Measurements from ENCODE around the gene AKR7A2. TPM values are rescaled to one million over a fixed set of nuclear protein-coding genes. Genes with fewer than 3 reads are reported as not detected.

Gene AKR7A2
- total RNA-seq, 2 donors from 2014 or later = 31.8 to 41.7 TPM

DNA sequence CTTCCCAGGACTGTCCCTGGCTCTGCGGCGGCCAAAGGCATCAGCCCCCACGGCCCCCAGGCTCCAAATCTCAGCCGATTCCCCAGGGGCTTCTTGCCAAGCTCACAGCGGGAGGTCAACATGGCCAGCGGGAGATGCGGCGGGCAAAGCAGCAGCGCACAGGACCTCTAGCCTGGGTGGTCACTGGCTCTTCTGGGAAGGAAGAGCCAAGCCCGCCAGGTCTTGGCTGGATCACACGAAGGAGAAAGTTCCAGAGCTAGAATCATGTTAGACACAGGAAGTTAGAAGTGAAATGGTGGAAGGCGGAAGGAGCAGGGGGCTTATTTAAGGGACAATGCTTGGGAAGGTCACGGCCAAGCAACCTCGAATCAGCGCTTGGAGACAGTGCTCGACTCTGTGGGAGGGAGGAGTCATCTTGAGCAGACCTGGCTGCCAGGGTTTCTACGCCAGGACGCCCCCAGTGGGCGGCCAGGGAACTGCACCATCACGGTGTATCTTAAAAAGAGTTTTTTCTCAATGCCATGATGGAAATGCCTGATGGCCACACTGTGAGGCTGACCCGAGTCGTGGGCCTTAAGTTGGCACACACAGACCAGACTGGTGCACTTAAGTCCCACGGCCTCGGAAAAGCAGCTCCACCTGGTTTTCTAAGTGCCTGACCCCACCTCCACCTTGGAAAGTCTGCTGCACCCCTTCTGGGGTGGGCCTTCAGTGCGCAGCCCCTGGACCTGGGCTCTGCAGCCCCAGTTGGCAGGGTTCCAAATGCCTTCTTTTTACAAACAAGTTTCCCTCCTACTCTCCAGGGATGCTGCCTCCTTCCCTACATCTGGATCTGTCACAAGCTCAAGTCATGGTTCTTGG lies 29.5 kb upstream of the AKR7A2 start:
- Mint-ChIP-seq H3K4me1 (ENCODE audit: low read depth) (peaks cover 28% of the 10 kb centered on the region), H3K9me3 (no peaks in the 10 kb centered on the region), H3K27ac (peak overlapping the region; percentile 42), H3K4me3 (no peak overlapping the region), H3K27me3 (ENCODE audit: low read depth) (no peaks in the 10 kb centered on the region), H3K36me3 (ENCODE audit: insufficient read depth in 2 of 2) (peaks cover 2 to 3% of the 10 kb centered on the region in 2 donors)
- peak; percentile 40 to 58 for ATAC-seq (replicated peaks in 1 of 2)
- DNase-seq = peak; percentile 77 to 86

DNA sequence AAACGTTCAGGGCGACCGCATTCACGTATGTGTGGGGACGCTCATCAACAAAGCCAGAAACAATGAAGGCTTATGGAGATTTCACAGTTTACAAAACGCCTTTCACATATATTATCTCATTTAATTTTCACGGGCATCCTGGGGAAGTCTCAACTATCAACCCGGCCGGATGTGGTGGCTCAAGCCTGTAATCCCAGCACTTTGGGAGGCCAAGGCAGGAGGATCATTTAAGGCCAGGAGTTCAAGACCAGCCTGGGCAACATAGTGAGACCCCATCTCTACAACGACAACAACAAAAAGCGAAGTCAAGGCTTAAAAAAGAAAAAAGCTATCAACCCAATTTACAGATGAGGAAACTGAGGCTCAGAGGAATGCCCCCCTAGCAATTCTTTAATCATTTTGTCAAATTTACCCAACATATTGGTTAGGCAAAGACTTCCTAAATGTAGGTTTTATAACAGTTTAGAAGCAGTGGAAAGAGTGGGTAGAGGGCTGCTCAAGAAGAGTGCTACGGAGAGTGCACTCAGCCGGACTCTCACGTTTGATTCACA lies 28.5 kb upstream of the AKR7A2 start:
- Mint-ChIP-seq H3K4me1 (ENCODE audit: low read depth) (peaks cover 37% of the 10 kb centered on the region), H3K9me3 (no peaks in the 10 kb centered on the region), H3K27ac (peak overlapping the region; percentile 30), H3K4me3 (no peak overlapping the region), H3K27me3 (ENCODE audit: low read depth) (no peaks in the 10 kb centered on the region), H3K36me3 (ENCODE audit: insufficient read depth in 2 of 2) (peaks cover 2 to 3% of the 10 kb centered on the region in 2 donors)
- ATAC-seq (replicated peaks in 1 of 2) = no peak
- DNase-seq = no peak

DNA sequence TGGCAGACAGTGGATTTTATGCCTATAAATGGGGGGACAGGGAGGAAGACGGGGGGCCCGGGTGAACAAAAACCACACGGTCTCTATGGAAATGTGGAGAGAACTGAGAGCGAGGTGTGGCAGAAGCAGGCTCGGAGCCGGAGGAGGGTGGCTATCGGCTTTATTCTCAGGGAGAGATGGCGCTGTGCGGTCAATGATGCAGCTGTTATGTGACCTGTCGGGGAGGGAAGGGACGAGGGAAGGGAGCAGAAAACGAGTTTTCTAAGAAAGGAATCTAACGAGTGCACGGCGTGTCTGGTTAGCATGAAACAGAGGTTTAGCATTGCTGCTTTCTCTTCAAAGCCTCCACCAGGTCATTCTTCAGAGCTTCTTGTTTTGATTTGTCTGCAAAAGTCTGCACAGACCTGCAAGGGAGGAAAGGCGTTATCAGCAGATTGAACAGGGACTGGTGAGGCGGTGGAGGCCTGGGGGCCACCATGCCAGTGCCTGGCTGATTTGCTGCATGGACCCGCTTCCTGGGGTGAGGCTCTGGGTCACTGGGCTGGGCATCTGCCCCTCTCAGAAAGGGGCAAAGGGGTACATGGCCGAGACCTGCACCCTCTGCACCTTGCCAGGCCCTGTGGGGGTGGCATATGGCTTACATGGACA lies 27.4 kb upstream of the AKR7A2 start:
- no peak for ATAC-seq (replicated peaks in 1 of 2)
- Mint-ChIP-seq H3K4me3 (no peak overlapping the region), H3K9me3 (no peaks in the 10 kb centered on the region), H3K27me3 (ENCODE audit: low read depth) (no peaks in the 10 kb centered on the region), H3K4me1 (ENCODE audit: low read depth) (peaks cover 45% of the 10 kb centered on the region), H3K27ac (no peak overlapping the region), H3K36me3 (ENCODE audit: insufficient read depth in 2 of 2) (peaks cover 2 to 3% of the 10 kb centered on the region in 2 donors)
- no peak for DNase-seq

DNA sequence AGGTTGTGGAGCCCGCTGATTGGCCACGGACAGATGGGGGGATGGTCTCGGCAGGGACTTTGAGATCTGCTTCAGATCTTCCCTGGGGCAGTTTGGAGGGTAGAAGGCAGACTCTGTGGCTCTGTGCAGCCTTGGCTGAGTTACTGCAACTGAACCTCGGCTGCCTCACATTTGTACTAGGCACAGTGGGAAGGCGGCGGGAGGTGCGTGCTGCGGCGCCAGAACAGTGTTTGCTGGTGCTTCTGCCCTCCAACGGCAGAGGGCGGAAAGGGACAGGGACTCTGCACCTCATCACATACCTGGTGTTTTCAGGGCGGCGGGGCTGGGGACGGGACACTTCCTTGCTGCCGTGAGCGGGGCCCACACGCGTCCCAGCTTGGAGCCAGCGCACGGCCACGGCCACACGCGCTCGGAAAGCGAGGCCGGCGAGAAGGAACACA lies 26.4 kb upstream of the AKR7A2 start:
- Mint-ChIP-seq H3K4me1 (ENCODE audit: low read depth) (peaks cover 51% of the 10 kb centered on the region), H3K9me3 (no peaks in the 10 kb centered on the region), H3K36me3 (ENCODE audit: insufficient read depth in 2 of 2) (peaks cover 2 to 3% of the 10 kb centered on the region in 2 donors), H3K27ac (no peak overlapping the region), H3K4me3 (no peak overlapping the region), H3K27me3 (ENCODE audit: low read depth) (no peaks in the 10 kb centered on the region)
- no peak for DNase-seq
- ATAC-seq (replicated peaks in 1 of 2) = no peak

DNA sequence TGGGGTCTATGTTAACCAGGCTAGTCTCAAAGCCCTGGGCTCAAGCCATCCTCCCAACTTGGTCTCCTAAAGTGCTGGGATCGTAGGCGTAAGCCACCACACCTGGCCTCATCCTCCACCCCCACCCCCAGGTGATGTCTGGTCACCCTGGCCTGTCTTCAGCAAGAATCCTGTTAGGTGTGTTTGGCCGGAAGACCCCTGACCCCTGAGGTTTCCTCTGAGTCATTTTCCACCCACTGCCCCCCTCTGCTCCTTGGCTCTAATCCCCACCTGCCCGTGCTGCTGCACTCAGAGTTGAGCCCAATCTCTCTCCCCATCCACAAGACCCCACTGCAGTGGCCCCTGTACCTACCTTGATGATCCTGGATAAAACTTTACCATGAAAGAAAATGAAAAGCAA lies 25.3 kb upstream of the AKR7A2 start:
- Mint-ChIP-seq H3K36me3 (ENCODE audit: insufficient read depth in 2 of 2) (peaks cover 2 to 3% of the 10 kb centered on the region in 2 donors), H3K4me1 (ENCODE audit: low read depth) (peaks cover 51% of the 10 kb centered on the region), H3K9me3 (no peaks in the 10 kb centered on the region), H3K27me3 (ENCODE audit: low read depth) (no peaks in the 10 kb centered on the region), H3K27ac (peak overlapping the region; percentile 61), H3K4me3 (peak overlapping the region; percentile 44 to 53)
- DNase-seq (no peak), ATAC-seq (replicated peaks in 1 of 2) (no peak)

DNA sequence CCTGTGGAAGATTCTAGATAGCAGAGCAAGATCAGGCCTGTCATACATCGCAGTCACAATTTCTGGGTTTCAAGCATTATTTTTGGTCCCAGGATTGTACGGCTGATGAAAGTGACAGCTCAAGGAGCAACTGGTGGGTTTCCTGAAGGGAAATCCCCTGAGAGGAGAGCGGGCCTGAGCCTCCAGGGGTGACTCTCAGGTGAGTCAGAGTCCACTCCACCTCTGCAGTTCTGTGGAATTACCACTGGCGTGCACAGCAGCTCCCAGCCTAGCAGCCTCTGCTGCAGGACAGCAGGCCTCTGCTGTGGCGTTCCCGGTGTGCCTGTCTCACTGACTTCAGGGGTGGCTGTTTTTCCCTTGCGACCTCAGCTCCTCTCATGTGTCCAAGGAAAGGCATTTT lies 24.6 kb upstream of the AKR7A2 start:
- H3K36me3 Mint-ChIP-seq (ENCODE audit: insufficient read depth in 2 of 2) = peaks cover 2 to 3% of the 10 kb centered on the region in 2 donors
- DNase-seq (peak; percentile 65 to 80), ATAC-seq (replicated peaks in 1 of 2) (peak; percentile 94)
- peak overlapping the region; percentile 61 for H3K27ac Mint-ChIP-seq
- H3K4me1 Mint-ChIP-seq (ENCODE audit: low read depth) = peaks cover 46% of the 10 kb centered on the region
- no peaks in the 10 kb centered on the region for H3K27me3 Mint-ChIP-seq (ENCODE audit: low read depth)
- no peaks in the 10 kb centered on the region for H3K9me3 Mint-ChIP-seq
- H3K4me3 Mint-ChIP-seq = peak overlapping the region; percentile 25 to 44

DNA sequence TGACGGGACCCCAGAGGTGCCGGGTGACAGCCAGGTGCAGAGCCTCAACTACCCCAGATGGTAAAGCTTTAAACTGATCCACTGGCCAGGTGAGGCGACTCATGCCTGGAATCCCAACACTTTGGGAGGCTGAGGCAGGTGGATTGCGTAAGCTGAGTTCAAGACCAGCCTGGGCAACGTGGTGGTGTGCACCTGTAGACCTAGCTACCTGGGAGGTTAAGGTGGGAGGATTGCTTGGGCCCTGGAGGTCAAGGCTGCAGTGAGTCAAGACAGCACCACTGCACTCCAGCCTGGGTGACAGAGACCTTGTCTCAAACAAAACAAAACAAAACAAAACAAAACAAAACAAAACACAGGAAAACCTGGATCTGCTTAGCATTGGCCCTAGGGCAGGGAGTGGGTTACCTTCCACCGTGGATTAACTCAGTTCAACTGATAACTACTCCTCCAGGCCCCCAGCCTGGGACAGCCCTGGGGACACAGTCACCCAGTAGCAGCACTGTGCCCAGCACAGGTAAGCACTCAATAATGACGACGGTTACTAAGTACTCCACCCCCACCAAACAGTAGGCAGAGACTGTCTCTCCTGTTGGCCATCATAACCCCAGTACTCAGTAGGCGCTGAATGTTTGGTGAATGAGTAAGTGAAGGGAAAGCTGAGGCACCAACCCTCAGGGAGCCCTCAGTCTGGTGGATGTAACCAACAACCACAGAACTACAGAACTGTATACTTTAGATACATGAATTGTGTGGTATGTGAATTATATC lies 21.8 kb upstream of the AKR7A2 start:
- peaks cover 42% of the 10 kb centered on the region for H3K4me1 Mint-ChIP-seq (ENCODE audit: low read depth)
- no peaks in the 10 kb centered on the region for H3K27me3 Mint-ChIP-seq (ENCODE audit: low read depth)
- ATAC-seq (replicated peaks in 1 of 2) (peak; percentile 14 to 30), DNase-seq (peak in 1 of 2 donors; percentile 23)
- no peaks in the 10 kb centered on the region for H3K9me3 Mint-ChIP-seq
- no peak overlapping the region for H3K27ac Mint-ChIP-seq
- H3K4me3 Mint-ChIP-seq = no peak overlapping the region
- H3K36me3 Mint-ChIP-seq (ENCODE audit: insufficient read depth in 2 of 2) = no peaks in the 10 kb centered on the region

DNA sequence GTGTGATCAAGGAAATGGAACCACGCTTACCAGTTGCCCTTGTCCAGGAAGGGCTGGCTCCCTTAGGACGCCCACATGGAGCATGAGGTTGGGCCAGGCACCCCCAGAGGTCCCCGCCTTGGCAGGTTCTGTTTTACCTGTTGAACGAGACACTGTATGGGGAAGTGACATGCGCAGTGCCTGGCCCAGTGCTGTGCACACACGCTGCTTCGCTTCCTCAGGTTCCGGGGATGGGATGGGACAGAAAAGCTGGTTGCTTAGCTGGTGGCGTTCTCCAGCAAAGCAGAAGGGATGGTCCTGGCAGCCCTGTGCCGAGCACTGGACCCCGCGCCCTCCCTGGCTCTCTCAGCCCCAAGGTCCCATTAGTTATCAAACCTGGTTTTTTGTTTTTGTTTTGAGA lies 20.9 kb upstream of the AKR7A2 start:
- no peak for DNase-seq
- ATAC-seq (replicated peaks in 1 of 2) = no peak
- peaks cover 37% of the 10 kb centered on the region for H3K4me1 Mint-ChIP-seq (ENCODE audit: low read depth)
- H3K9me3 Mint-ChIP-seq = no peaks in the 10 kb centered on the region
- no peak overlapping the region for H3K27ac Mint-ChIP-seq
- H3K27me3 Mint-ChIP-seq (ENCODE audit: low read depth) = no peaks in the 10 kb centered on the region
- no peaks in the 10 kb centered on the region for H3K36me3 Mint-ChIP-seq (ENCODE audit: insufficient read depth in 2 of 2)
- no peak overlapping the region for H3K4me3 Mint-ChIP-seq

DNA sequence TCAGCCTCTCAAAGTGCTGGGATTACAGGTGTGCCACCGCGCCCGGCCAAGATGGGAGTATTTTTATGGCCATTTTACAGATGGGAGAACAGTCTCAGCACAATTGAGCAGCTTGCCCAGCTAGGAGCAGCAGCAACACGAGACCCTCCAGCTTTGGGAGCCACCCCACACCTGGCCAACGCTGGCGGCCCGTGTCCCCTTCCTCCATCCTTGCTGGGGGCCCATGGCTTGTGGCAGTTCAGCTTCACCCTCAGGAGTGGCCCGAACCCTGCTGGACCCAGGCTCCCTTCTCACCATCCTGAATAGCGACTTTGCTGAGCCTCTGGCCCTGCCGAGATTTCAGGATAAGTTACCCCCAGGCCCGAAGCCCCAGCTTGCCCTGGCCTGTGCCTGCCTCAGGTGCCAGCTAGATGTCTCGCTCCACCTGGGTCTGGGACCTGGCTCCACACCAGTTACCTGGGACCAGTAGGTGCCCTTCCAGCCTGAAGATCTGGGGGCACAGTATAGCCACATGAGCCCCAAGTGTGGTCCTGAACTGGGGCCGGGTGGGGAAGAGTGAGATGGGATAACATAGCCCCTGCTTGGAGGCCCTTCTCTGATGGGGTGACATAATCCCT lies 19.4 kb upstream of the AKR7A2 start:
- no peak for ATAC-seq (replicated peaks in 1 of 2)
- Mint-ChIP-seq H3K27ac (no peak overlapping the region), H3K4me1 (ENCODE audit: low read depth) (peaks cover 22% of the 10 kb centered on the region), H3K9me3 (no peaks in the 10 kb centered on the region), H3K4me3 (no peak overlapping the region), H3K27me3 (ENCODE audit: low read depth) (no peaks in the 10 kb centered on the region), H3K36me3 (ENCODE audit: insufficient read depth in 2 of 2) (no peaks in the 10 kb centered on the region)
- no peak for DNase-seq

DNA sequence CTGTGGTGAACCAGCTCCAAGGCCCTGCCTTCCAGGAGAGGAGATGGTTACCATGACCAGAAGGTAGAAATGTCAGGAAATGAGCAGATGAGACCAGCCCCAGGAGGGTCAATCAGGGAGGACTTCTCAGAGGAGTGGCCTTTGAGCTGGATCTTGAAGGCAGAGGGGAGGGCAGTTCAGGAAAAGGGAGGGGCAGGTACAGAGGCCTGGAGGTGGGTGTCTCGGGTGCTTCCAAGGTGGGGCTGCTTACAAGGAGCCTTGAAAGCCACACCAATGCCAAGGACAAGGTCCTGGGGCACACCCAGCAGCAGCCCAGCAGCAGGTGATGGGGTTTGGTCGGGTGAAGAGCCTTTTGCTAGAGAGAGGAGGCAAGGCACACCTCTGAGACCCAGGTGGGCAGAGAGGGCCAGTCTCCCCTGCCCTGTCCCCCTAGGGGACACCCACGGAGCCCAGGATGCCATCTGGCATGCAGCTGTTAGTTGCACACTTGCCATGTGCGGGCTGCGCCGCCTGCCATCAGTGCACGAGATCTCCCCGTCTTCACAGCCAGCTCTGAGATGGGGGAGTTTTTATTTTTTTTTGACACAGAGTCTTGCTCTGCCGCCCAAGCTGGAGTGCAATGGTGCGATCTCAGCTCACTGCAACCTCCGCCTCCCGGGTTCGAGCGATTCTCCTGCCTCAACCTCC lies 18.6 kb upstream of the AKR7A2 start:
- Mint-ChIP-seq H3K36me3 (ENCODE audit: insufficient read depth in 2 of 2) (no peaks in the 10 kb centered on the region), H3K9me3 (no peaks in the 10 kb centered on the region), H3K27ac (no peak overlapping the region), H3K4me1 (ENCODE audit: low read depth) (peaks cover 15% of the 10 kb centered on the region), H3K4me3 (no peak overlapping the region), H3K27me3 (ENCODE audit: low read depth) (no peaks in the 10 kb centered on the region)
- DNase-seq (no peak), ATAC-seq (replicated peaks in 1 of 2) (no peak)

DNA sequence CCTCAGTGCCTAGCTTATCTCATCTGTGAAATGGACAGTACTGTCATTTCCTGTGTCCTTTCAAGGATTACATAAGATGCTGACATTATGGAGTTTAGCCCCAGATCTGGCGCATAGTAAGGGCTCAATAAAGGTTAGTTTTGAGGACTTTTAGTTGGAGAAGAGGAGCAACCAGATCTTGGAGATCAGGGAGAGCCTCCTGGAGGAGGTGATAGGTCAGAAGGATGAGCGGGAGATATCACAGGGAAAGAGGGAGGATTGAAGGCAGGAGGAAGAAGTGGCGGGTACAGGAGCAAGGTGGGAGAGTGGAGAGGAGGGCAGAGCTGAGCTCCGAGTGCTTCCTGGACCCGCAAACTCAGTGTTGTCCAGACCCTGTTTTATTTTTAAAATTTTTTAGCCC lies 17.7 kb upstream of the AKR7A2 start:
- H3K4me3 Mint-ChIP-seq = no peak overlapping the region
- no peaks in the 10 kb centered on the region for H3K27me3 Mint-ChIP-seq (ENCODE audit: low read depth)
- H3K4me1 Mint-ChIP-seq (ENCODE audit: low read depth) = peaks cover 9% of the 10 kb centered on the region
- H3K36me3 Mint-ChIP-seq (ENCODE audit: insufficient read depth in 2 of 2) = peaks cover 0 to under 1% of the 10 kb centered on the region in 2 donors
- no peaks in the 10 kb centered on the region for H3K9me3 Mint-ChIP-seq
- ATAC-seq (replicated peaks in 1 of 2) (no peak), DNase-seq (no peak)
- peak overlapping the region; percentile 36 for H3K27ac Mint-ChIP-seq

DNA sequence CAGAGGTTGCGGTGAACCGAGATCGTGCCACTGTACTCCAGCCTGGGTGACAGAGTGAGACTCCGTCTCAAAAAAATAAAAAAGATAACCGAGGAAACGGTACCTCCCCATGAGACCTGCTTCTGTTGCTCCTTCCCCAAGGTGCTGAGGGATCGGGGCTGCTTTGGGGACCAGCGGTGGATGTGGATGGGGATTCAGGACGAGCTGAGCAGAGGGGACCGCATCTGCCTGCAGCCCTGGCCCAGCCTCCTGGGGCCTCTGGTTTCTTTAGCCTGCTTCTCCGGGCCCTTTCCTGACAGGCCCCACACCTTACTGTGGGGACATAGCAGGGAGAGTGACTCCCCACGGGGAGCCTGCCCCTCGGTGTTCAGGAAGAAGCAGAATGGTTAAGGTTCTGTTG lies 17.2 kb upstream of the AKR7A2 start:
- Mint-ChIP-seq H3K9me3 (no peaks in the 10 kb centered on the region), H3K4me1 (ENCODE audit: low read depth) (peaks cover 4% of the 10 kb centered on the region), H3K36me3 (ENCODE audit: insufficient read depth in 2 of 2) (peaks cover 0 to 1% of the 10 kb centered on the region in 2 donors), H3K4me3 (no peak overlapping the region), H3K27me3 (ENCODE audit: low read depth) (no peaks in the 10 kb centered on the region), H3K27ac (no peak overlapping the region)
- ATAC-seq (replicated peaks in 1 of 2) = no peak
- no peak for DNase-seq

Data from activated T-cell treated with anti-CD3 and anti-CD28 coated beads, Interleukin-2, amount 50 U/mL, for 72 hours (primary cell).